ENCODE data around the gene GRAMD1B. TPM values are rescaled to one million over a fixed set of nuclear protein-coding genes. Genes with fewer than 3 reads are reported as not detected.

GRAMD1B gene
- polyA plus RNA-seq, 2 of the 4 experiments (the other 2 are of a cell fraction) = 55.5 to 108 TPM

DNA sequence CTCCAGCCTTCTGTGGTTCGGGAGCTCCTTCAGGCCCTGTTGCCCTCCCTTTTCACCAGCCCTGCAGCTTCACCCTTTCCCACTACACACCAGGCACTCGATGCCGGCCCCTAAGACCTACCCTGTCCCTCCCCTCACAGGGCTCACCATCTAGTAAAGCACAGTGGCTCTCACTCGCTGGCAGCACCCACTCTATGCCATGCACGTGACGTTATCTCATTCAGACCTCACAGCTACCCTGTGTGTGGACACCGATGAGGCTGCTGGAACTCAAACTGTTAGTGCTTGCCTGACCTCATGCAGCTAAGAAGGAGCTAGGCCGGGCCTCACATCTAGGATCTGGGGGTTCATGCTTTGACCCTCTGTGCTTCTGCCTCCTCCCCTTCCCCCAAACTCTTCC is 178.9 kb downstream of the GRAMD1B start:
- H3K27ac ChIP-seq = no peak overlapping the region
- DNase-seq (ENCODE audit: low read depth in 1 of 2, low spot score in 1 of 2) = no peak
- FAIRE-seq = no peak
- CTCF ChIA-PET = interaction anchor here (1.0 to 1.4 kb wide), 3 partner anchors 29 to 103 kb away, joined by 3 to 4 read pairs (median 4); no protein-coding TSS in a partner anchor
- WGBS (ENCODE audit: missing lambda C conversion rate) = 91% methylated on average over 8 of the region's 8 CpGs
- TF ChIP-seq RCOR1 (IDR thresholded peaks at IDR 0.05; ENCODE audit: low read depth, low read length) = no peak
- TF ChIP-seq TP53 (CRISPR knock-in tag; IDR thresholded peaks at IDR 0.05) = no peak
- TF ChIP-seq HEYL (CRISPR knock-in tag; IDR thresholded peaks at IDR 0.05) = no peak
- no peak for TF ChIP-seq JUNB (IDR thresholded peaks at IDR 0.05)
- no peak for TF ChIP-seq NPAS2 (CRISPR knock-in tag; IDR thresholded peaks at IDR 0.05; ENCODE audit: borderline replicate concordance)
- TF ChIP-seq KDM1A (IDR thresholded peaks at IDR 0.05; ENCODE audit: low read depth) = no peak
- TF ChIP-seq, protein P1, sequence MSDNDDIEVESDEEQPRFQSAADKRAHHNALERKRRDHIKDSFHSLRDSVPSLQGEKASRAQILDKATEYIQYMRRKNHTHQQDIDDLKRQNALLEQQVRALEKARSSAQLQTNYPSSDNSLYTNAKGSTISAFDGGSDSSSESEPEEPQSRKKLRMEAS (IDR thresholded peaks at IDR 0.05) = no peak
- TF ChIP-seq EHF (CRISPR knock-in tag; IDR thresholded peaks at IDR 0.05) = no peak
- TF ChIP-seq, protein P2, sequence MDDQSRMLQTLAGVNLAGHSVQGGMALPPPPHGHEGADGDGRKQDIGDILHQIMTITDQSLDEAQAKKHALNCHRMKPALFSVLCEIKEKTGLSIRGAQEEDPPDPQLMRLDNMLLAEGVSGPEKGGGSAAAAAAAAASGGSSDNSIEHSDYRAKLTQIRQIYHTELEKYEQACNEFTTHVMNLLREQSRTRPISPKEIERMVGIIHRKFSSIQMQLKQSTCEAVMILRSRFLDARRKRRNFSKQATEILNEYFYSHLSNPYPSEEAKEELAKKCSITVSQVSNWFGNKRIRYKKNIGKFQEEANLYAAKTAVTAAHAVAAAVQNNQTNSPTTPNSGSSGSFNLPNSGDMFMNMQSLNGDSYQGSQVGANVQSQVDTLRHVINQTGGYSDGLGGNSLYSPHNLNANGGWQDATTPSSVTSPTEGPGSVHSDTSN (IDR thresholded peaks at IDR 0.05) = no peak
- no peak for TF ChIP-seq JUN (IDR thresholded peaks at IDR 0.05)
- TF ChIP-seq FOSL2 (IDR thresholded peaks at IDR 0.05) = no peak
- no peak for TF ChIP-seq FOSL2 (CRISPR knock-in tag; IDR thresholded peaks at IDR 0.05)
- H3K4me2 ChIP-seq = no peak overlapping the region
- POLR2A ChIA-PET = no interaction called here
- H3K4me3 ChIP-seq = no peak overlapping the region
- no peak for ATAC-seq
- H3K9me3 ChIP-seq = no peaks in the 10 kb centered on the region
- H3K4me1 ChIP-seq = no peaks in the 10 kb centered on the region

DNA sequence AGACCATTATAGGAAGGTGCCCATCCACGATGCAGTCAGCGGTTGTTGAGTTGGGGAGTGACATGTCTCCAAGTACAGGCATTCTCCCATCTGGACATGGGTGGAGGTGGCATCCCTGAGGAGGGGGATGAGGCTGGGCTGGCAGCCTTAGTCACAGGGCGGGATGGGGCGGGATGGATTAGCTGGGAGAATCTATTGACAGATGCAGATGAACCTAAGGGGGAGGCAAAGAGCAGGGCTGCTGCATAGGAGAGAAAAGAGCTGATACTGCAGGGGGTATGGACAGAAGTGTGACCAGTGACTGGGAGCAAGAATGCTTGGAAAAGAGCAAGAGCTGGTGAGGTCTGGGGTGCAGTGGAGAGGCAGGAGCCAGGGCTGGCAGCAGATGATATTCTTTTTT is 181.6 kb downstream of the GRAMD1B start:
- TF ChIP-seq ESRRA (IDR thresholded peaks at IDR 0.05; ENCODE audit: borderline replicate concordance, low read length) (no peak), EHMT2 (IDR thresholded peaks at IDR 0.05; ENCODE audit: low read depth) (no peak), RFX5 (IDR thresholded peaks at IDR 0.05) (no peak), NFE2L2 (conservative IDR thresholded peaks at IDR 0.05; ENCODE audit: low read length) (no peak), JUN (IDR thresholded peaks at IDR 0.05) (no peak), FOSL2 (IDR thresholded peaks at IDR 0.05) (no peak), FOSL2 (CRISPR knock-in tag; IDR thresholded peaks at IDR 0.05) (no peak), RCOR1 (IDR thresholded peaks at IDR 0.05; ENCODE audit: low read depth, low read length) (no peak), KDM5A (IDR thresholded peaks at IDR 0.05) (no peak), RARB (CRISPR knock-in tag; IDR thresholded peaks at IDR 0.05) (no peak), CHD4 (IDR thresholded peaks at IDR 0.05; ENCODE audit: borderline replicate concordance) (no peak), ZNF302 (CRISPR knock-in tag; IDR thresholded peaks at IDR 0.05) (no peak), HDAC2 (IDR thresholded peaks at IDR 0.05) (no peak)
- TF ChIP-seq, protein P3, sequence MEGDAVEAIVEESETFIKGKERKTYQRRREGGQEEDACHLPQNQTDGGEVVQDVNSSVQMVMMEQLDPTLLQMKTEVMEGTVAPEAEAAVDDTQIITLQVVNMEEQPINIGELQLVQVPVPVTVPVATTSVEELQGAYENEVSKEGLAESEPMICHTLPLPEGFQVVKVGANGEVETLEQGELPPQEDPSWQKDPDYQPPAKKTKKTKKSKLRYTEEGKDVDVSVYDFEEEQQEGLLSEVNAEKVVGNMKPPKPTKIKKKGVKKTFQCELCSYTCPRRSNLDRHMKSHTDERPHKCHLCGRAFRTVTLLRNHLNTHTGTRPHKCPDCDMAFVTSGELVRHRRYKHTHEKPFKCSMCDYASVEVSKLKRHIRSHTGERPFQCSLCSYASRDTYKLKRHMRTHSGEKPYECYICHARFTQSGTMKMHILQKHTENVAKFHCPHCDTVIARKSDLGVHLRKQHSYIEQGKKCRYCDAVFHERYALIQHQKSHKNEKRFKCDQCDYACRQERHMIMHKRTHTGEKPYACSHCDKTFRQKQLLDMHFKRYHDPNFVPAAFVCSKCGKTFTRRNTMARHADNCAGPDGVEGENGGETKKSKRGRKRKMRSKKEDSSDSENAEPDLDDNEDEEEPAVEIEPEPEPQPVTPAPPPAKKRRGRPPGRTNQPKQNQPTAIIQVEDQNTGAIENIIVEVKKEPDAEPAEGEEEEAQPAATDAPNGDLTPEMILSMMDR (IDR thresholded peaks at IDR 0.05) = no peak
- no peak overlapping the region for H3K27ac ChIP-seq
- FAIRE-seq = no peak
- CTCF ChIA-PET = interaction anchor here (0.6 to 3.7 kb wide), 2 partner anchors 31 to 99 kb away, joined by 4 to 14 read pairs; no protein-coding TSS in a partner anchor
- H3K4me3 ChIP-seq = no peak overlapping the region
- no peak for ATAC-seq
- H3K4me2 ChIP-seq = no peak overlapping the region
- DNase-seq (ENCODE audit: low read depth in 1 of 2, low spot score in 1 of 2) = no peak
- POLR2A ChIA-PET = interaction anchor here (0.6 kb wide), 1 partner anchor 9 kb away, joined by 8 read pairs; no protein-coding TSS in a partner anchor
- WGBS (ENCODE audit: missing lambda C conversion rate) = 93% methylated on average over 2 of the region's 4 CpGs
- no peaks in the 10 kb centered on the region for H3K4me1 ChIP-seq
- H3K9me3 ChIP-seq = no peaks in the 10 kb centered on the region
